Measurements from ENCODE around the gene DCLK1.
A peak's percentile ranks its signal among the peaks of the same experiment; 100 is the strongest.

The DCLK1 gene

GRCh38 chr13:35817642-35818607 is 313.3 kb downstream of the DCLK1 start:
- no peak for DNase-seq

- DNase-seq: peak; percentile 17
Observed at GRCh38 chr13:35814605-35815011, 316.6 kb downstream of the DCLK1 start.

GRCh38 chr13:35812736-35813135 is 318.4 kb downstream of the DCLK1 start:
- DNase-seq: no peak

- peak; percentile 6 for DNase-seq
Observed at GRCh38 chr13:35810321-35810720, 320.9 kb downstream of the DCLK1 start.

GRCh38 chr13:35808846-35809245 is 322.3 kb downstream of the DCLK1 start:
- no peak for DNase-seq

- DNase-seq: no peak
Observed at GRCh38 chr13:35804901-35805300, 326.3 kb downstream of the DCLK1 start.

GRCh38 chr13:35797991-35798390 is 333.2 kb downstream of the DCLK1 start:
- DNase-seq: no peak

- DNase-seq: no peak
Observed at GRCh38 chr13:35797244-35797643, 333.9 kb downstream of the DCLK1 start.

- no peak for DNase-seq
Observed at GRCh38 chr13:35796623-35797022, 334.6 kb downstream of the DCLK1 start.

GRCh38 chr13:35794734-35795389 is 336.3 kb downstream of the DCLK1 start:
- DNase-seq: no peak

GRCh38 chr13:35793823-35794222 is 337.4 kb downstream of the DCLK1 start:
- DNase-seq: no peak

- DNase-seq: no peak
Observed at GRCh38 chr13:35792911-35793310, 338.3 kb downstream of the DCLK1 start.

GRCh38 chr13:35792021-35792420 is 339.2 kb downstream of the DCLK1 start:
- no peak for DNase-seq

GRCh38 chr13:35791184-35791851 is 339.9 kb downstream of the DCLK1 start:
- DNase-seq: no peak

GRCh38 chr13:35789335-35790165 is 341.6 kb downstream of the DCLK1 start:
- peak; percentile 5 for DNase-seq

- no peak for DNase-seq
Observed at GRCh38 chr13:35787937-35788336, 343.2 kb downstream of the DCLK1 start.

GRCh38 chr13:35785576-35786303 is 345.4 kb downstream of the DCLK1 start:
- peak; percentile 29 for DNase-seq

GRCh38 chr13:35784286-35784951 is 346.8 kb downstream of the DCLK1 start:
- DNase-seq: no peak

- DNase-seq: no peak
Observed at GRCh38 chr13:35782793-35783192, 348.4 kb downstream of the DCLK1 start.

- DNase-seq: no peak
Observed at GRCh38 chr13:35781036-35782000, 349.9 kb downstream of the DCLK1 start.
